HG03066 (cell line): ENCODE measurements around the gene GJB3.
"Not testable (repeated sequence)": the region's sequence is repeated elsewhere in the genome, so short reads cannot be mapped to it uniquely, and the experiment has no call there.

ENCODE experiments used
- ATAC-seq: cut with Tn5 transposase; IDR thresholded peaks from one replicate; pipeline ENCODE4 v1.9.1; 2021; ENCODE audit warnings: low read depth; ENCODE audit not compliant: unreplicated experiment

GJB3 gene

GRCh38 chr1:34785231-34785874, 4.3 kb downstream of the GJB3 start:
- ATAC-seq, result no peak

GRCh38 chr1:34785875-34786470, 5.0 kb downstream of the GJB3 start:
- ATAC-seq, result no peak

GRCh38 chr1:34786521-34787325, 5.7 kb downstream of the GJB3 start:
- ATAC-seq, result no peak

- no peak for ATAC-seq
These were observed 6.7 kb downstream of the GJB3 start for GRCh38 chr1:34787461-34788420.

GRCh38 chr1:34790985-34791384, 10.0 kb downstream of the GJB3 start:
- no peak for ATAC-seq

GRCh38 chr1:34792424-34792823, 11.4 kb downstream of the GJB3 start:
- ATAC-seq, result no peak

GRCh38 chr1:34792868-34793727, 12.1 kb downstream of the GJB3 start, which contains the start of gene GJA4:
TSS of gene GJA4 (plus strand) at chr1:34792999. CDS start at chr1:34794214, 1,215 bp downstream.
- ATAC-seq, result no peak

- ATAC-seq, result no peak
These were observed 13.2 kb downstream of the GJB3 start for GRCh38 chr1:34794001-34794789.

GRCh38 chr1:34794790-34795180, 13.8 kb downstream of the GJB3 start:
- ATAC-seq, result no peak

- no peak for ATAC-seq
These were observed 14.9 kb downstream of the GJB3 start for GRCh38 chr1:34795916-34796315.

GRCh38 chr1:34796990-34797389, 16.0 kb downstream of the GJB3 start:
- peak; percentile 75 for ATAC-seq

GRCh38 chr1:34800214-34800613, 19.2 kb downstream of the GJB3 start:
- no peak for ATAC-seq

GRCh38 chr1:34803770-34804169, 22.8 kb downstream of the GJB3 start:
- ATAC-seq, result no peak

- ATAC-seq, result no peak
These were observed 25.4 kb downstream of the GJB3 start for GRCh38 chr1:34806396-34806795.

- no peak for ATAC-seq
These were observed 27.2 kb downstream of the GJB3 start for GRCh38 chr1:34808051-34808810.

- ATAC-seq, result not testable (repeated sequence)
These were observed 29.8 kb downstream of the GJB3 start for GRCh38 chr1:34810781-34811180.

GRCh38 chr1:34816332-34816731, 35.3 kb downstream of the GJB3 start:
- no peak for ATAC-seq

GRCh38 chr1:34816778-34817177, 35.8 kb downstream of the GJB3 start:
- ATAC-seq, result no peak
